Trophoblast cell (in vitro differentiated cells and primary cell): ENCODE measurements around the gene LSM3.
A peak's percentile ranks its signal among the peaks of the same experiment; 100 is the strongest.

Experiments used
- DNase-seq, 2 donors: peaks; one replicate each; pipeline ENCODE4 v3.0.0-alpha.2; 2016
- H2AFZ ChIP-seq: 2 replicates; pipeline ENCODE4 v1.6.1; 2013; ENCODE audit warnings: low read length, moderate library complexity, mild to moderate bottlenecking; ENCODE audit not compliant: insufficient read depth, poor library complexity
- H2AK5ac ChIP-seq: 2 replicates; pipeline ENCODE4 v1.6.1; 2013; ENCODE audit warnings: mild to moderate bottlenecking, low read length
- H2BK120ac ChIP-seq: 2 replicates; pipeline ENCODE4 v1.6.1; 2013; ENCODE audit warnings: low read length, mild to moderate bottlenecking, moderate library complexity; ENCODE audit not compliant: insufficient read depth, poor library complexity
- H2BK12ac ChIP-seq: 2 replicates; pipeline ENCODE4 v1.6.1; 2013; ENCODE audit warnings: mild to moderate bottlenecking, low read length, moderate library complexity
- H2BK5ac ChIP-seq: 2 replicates; pipeline ENCODE4 v1.6.1; 2013; ENCODE audit warnings: low read length, low read depth, moderate library complexity, mild to moderate bottlenecking; ENCODE audit not compliant: poor library complexity
- H3K14ac ChIP-seq: 2 replicates; pipeline ENCODE4 v1.6.1; 2013; ENCODE audit warnings: mild to moderate bottlenecking, low read length
- H3K18ac ChIP-seq: 2 replicates; pipeline ENCODE4 v1.6.1; 2013; ENCODE audit warnings: mild to moderate bottlenecking, low read length
- H3K23ac ChIP-seq: 2 replicates; pipeline ENCODE4 v1.6.1; 2013; ENCODE audit warnings: low read length
- H3K27ac ChIP-seq: 2 replicates; pipeline ENCODE4 v1.5.1; 2013; ENCODE audit warnings: low read depth, mild to moderate bottlenecking, inconsistent platforms, low read length, moderate library complexity
- H3K27me3 ChIP-seq: 2 replicates; pipeline ENCODE4 v1.6.1; 2013; ENCODE audit warnings: inconsistent platforms, mild to moderate bottlenecking, low read length, moderate library complexity; ENCODE audit not compliant: insufficient read depth
- H3K36me3 ChIP-seq, 2 experiments: 1 replicate in 1 of 2; 2 replicates in 1 of 2; pipeline ENCODE4 v1.6.1; 2013; ENCODE audit warnings: low read length in 2 of 2, mild to moderate bottlenecking in 2 of 2, moderate library complexity in 1 of 2; ENCODE audit not compliant: insufficient read depth in 2 of 2, control insufficient read depth in 1 of 2
- H3K4ac ChIP-seq: 2 replicates; pipeline ENCODE4 v1.6.1; 2013; ENCODE audit warnings: low read depth, mild to moderate bottlenecking, low read length, moderate library complexity
- H3K4me1 ChIP-seq, 2 experiments: 1 replicate in 1 of 2; 2 replicates in 1 of 2; pipeline ENCODE4 v1.6.1; 2013; ENCODE audit warnings: low read length in 2 of 2, mild to moderate bottlenecking in 2 of 2, moderate library complexity in 1 of 2; ENCODE audit not compliant: insufficient read depth in 2 of 2, control insufficient read depth in 1 of 2
- H3K4me2 ChIP-seq: 2 replicates; pipeline ENCODE4 v1.6.1; 2013; ENCODE audit warnings: inconsistent platforms, mild to moderate bottlenecking, low read length, moderate library complexity
- H3K4me3 ChIP-seq: 2 replicates; pipeline ENCODE4 v1.5.1; 2013; ENCODE audit warnings: mild to moderate bottlenecking, low read depth, low read length, inconsistent platforms
- H3K79me1 ChIP-seq: one replicate; pipeline ENCODE4 v1.6.1; 2013; ENCODE audit warnings: low read length
- H3K79me2 ChIP-seq: 2 replicates; pipeline ENCODE4 v1.6.1; 2013; ENCODE audit warnings: low read length, mild to moderate bottlenecking; ENCODE audit not compliant: control insufficient read depth, insufficient read depth, poor library complexity
- H3K9ac ChIP-seq: 2 replicates; pipeline ENCODE4 v1.6.1; 2013; ENCODE audit warnings: mild to moderate bottlenecking, low read length
- H3K9me3 ChIP-seq: 2 replicates; pipeline ENCODE4 v1.6.1; 2013; ENCODE audit warnings: low read depth, mild to moderate bottlenecking, control low read depth, inconsistent platforms, low read length; ENCODE audit not compliant: insufficient read depth
- H4K12ac ChIP-seq: 2 replicates; pipeline ENCODE4 v1.6.1; 2013; ENCODE audit warnings: low read depth, mild to moderate bottlenecking, low read length, moderate library complexity
- H4K8ac ChIP-seq: 2 replicates; pipeline ENCODE4 v1.6.1; 2013; ENCODE audit warnings: low read depth, mild to moderate bottlenecking, low read length, moderate library complexity
- H4K91ac ChIP-seq: one replicate; pipeline ENCODE4 v1.6.1; 2013; ENCODE audit warnings: low read depth, mild to moderate bottlenecking, low read length, moderate library complexity
- WGBS: extraction: QIAGEN DNeasy Blood & Tissue Kit; methylation state at CpG from one replicate; pipeline ENCODE4 v1.1.7; 2013; ENCODE audit warnings: missing lambda C conversion rate; ENCODE audit not compliant: insufficient read length, insufficient coverage; ENCODE audit errors: extremely low coverage; 5-methylcytosine and 5-hydroxymethylcytosine counted together

Gene LSM3

DNA sequence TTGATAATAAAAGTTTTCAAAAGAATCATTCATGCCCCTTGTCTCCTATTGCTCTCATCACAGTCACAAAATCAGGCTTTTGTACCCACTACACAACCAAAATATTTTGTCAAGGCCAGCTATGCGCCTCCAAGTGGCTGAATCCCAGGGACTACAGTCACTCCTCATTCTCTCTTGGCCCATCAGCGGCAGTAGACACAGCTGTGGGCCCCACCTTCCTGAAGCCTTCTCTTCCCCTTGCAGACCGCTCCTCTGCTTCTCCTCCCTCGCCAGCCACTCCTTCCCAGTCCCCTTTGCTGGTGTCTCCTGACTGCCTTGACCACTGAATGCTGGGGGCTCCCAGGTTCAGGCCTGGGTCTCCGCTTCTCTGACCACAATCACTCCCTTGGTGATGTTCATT lies 52.1 kb downstream of the LSM3 start:
- Histone ChIP-seq H3K4ac (peak overlapping the region; percentile 56), H3K79me2 (peaks cover 4% of the 10 kb centered on the region), H2BK12ac (peak overlapping the region; percentile 96), H3K4me2 (no peak overlapping the region), H3K9me3 (no peaks in the 10 kb centered on the region), H2BK120ac (peak overlapping the region; percentile 96), H2BK5ac (peak overlapping the region; percentile 93), H3K9ac (no peak overlapping the region), H2AFZ (no peak overlapping the region), H3K14ac (peak overlapping the region; percentile 87), H4K91ac (peak overlapping the region; percentile 99), H3K23ac (no peak overlapping the region), H3K4me3 (no peak overlapping the region), H3K27me3 (no peaks in the 10 kb centered on the region), H3K36me3 (no peaks in the 10 kb centered on the region), H3K27ac (peak overlapping the region; percentile 86), H3K79me1 (peaks cover 61% of the 10 kb centered on the region), H3K18ac (peak overlapping the region; percentile 79), H4K12ac (peak overlapping the region; percentile 31), H4K8ac (peak overlapping the region; percentile 66), H3K4me1 (peaks cover 33 to 52% of the 10 kb centered on the region in 2 experiments), H2AK5ac (peak overlapping the region; percentile 80)
- DNase-seq = no peak
- no CpG with 5 or more reads among the region's 5 CpGs for WGBS

DNA sequence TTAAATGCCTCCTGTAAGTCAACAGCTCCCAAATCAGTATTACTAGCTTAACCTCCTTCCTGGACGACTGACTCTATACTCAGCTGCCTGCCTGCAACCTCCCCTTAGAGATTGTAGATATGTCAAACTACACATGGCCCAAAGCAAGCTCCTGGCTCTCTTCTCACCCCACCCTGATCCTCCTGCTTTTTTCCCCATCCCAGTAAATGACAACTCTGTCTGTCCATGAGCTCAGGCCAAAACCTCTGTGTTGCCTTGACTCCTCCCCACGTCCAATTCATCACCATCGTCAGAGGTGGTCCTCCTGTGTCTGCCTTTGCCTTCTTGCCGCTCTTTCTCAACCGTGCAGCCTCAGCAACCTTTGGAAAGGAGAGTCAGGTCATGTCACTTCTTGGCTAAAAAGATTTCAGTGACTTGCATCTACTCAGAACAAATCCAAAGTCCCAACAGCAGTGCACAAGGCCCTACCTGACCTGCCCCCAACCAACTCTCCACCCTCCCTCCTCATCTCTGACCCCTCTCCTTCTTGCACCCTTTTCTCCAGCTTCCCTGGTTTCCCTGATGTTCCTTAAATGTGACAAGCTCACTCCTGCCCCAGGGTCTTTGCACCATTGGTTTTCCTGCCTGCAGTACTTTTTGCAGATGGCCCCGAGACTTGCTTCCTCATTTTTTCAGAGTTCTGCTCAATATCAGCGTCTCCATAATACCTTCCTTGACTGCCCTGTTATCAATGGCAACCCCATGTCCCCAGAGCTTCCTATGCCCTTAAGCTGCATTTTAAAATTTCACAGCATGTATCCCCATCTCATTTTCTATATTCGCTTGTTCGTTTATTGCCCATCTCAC lies 52.8 kb downstream of the LSM3 start:
- no peak overlapping the region for H4K12ac ChIP-seq
- H3K27me3 ChIP-seq = no peaks in the 10 kb centered on the region
- no peak overlapping the region for H3K23ac ChIP-seq
- H3K79me2 ChIP-seq = peaks cover 4% of the 10 kb centered on the region
- no peaks in the 10 kb centered on the region for H3K36me3 ChIP-seq
- H3K4me3 ChIP-seq = no peak overlapping the region
- peak overlapping the region; percentile 80 for H2AK5ac ChIP-seq
- H2AFZ ChIP-seq = peak overlapping the region; percentile 3
- no peak overlapping the region for H3K9ac ChIP-seq
- peak overlapping the region; percentile 66 for H4K8ac ChIP-seq
- peak overlapping the region; percentile 79 for H3K18ac ChIP-seq
- peak overlapping the region; percentile 87 for H3K14ac ChIP-seq
- WGBS = no CpG with 5 or more reads among the region's 9 CpGs
- H3K27ac ChIP-seq = peak overlapping the region; percentile 86
- peak overlapping the region; percentile 93 for H2BK5ac ChIP-seq
- H3K4ac ChIP-seq = peak overlapping the region; percentile 56
- H3K4me1 ChIP-seq = peaks cover 36 to 51% of the 10 kb centered on the region in 2 experiments
- no peak overlapping the region for H3K4me2 ChIP-seq
- H2BK12ac ChIP-seq = peak overlapping the region; percentile 96
- H3K9me3 ChIP-seq = peaks cover 3% of the 10 kb centered on the region
- peak overlapping the region; percentile 96 for H2BK120ac ChIP-seq
- peaks cover 58% of the 10 kb centered on the region for H3K79me1 ChIP-seq
- no peak for DNase-seq
- H4K91ac ChIP-seq = peak overlapping the region; percentile 99

DNA sequence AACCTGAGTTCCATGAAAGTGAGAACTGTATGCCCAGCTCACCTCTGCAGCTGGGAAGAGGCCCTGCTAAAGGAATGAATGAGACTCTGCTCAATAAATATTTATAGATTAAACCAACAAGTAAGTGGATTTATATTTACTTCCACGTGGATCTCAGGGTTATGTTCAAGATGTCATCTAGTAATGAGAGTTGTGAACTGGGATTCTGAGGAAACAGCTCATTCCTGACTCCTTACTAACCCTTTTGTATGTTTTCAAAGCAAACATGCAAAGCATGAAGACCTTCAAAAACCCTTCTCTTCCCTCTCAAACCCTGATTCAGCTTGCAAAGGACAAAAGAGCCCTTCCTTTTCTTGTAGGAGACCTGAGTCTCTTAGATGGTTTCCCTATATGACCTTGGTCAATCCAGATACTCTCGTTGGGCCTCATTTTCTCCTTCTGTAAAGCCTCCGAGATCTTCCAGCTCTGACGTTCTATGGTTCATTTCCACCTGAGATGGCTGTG lies 53.4 kb downstream of the LSM3 start:
- Histone ChIP-seq H2BK12ac (peak overlapping the region; percentile 96), H3K18ac (peak overlapping the region; percentile 0), H3K14ac (peak overlapping the region; percentile 87), H3K36me3 (no peaks in the 10 kb centered on the region), H3K9ac (no peak overlapping the region), H4K8ac (peak overlapping the region; percentile 35), H3K9me3 (peaks cover 3% of the 10 kb centered on the region), H3K4me2 (no peak overlapping the region), H2AFZ (no peak overlapping the region), H2BK120ac (peak overlapping the region; percentile 96), H3K4me3 (no peak overlapping the region), H3K27me3 (no peaks in the 10 kb centered on the region), H3K4ac (peak overlapping the region; percentile 11), H4K12ac (no peak overlapping the region), H3K23ac (no peak overlapping the region), H2BK5ac (peak overlapping the region; percentile 93), H3K79me1 (peaks cover 53% of the 10 kb centered on the region), H3K27ac (peak overlapping the region; percentile 86), H3K79me2 (peaks cover 2% of the 10 kb centered on the region), H4K91ac (peak overlapping the region; percentile 99), H3K4me1 (peaks cover 33 to 47% of the 10 kb centered on the region in 2 experiments), H2AK5ac (peak overlapping the region; percentile 35)
- no CpG with 5 or more reads among the region's 4 CpGs for WGBS
- peak; percentile 6 to 72 for DNase-seq

DNA sequence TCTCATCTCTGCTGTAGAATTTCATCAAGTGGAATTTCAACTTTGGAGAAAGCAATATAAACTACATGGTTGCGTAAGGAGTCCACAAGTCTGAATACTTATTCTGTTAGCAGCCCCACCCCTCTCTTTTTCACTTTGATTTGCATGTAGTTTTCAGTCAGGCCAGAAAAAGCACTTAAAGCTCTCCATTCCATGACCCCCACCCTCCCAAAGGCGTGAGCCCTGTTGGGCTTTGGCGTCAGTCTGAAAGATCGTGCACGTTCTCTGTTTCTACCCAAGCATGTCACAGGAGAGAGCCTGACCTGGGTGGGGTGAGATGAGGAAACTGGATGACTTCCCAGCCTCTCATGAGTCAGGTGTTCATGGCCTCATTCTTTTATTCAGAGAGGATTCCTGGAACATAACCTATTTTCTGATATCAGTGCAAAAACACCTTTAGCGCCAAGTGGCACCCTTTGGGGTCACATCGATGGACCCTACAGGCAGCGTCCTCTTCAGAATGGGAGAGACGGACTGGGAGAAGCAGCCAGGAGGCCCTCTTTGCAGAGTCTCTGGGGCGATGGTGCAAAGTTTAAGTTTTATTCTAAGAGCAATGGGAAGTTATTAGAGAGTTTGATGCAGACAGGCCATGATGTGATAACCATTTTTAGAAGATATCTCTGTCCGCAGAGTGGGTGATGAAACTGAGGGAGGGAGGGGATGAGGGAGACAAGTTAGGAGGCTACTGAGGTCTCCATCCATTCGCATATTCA lies 55.8 kb downstream of the LSM3 start:
- Histone ChIP-seq H3K27ac (no peak overlapping the region), H4K12ac (no peak overlapping the region), H3K4me3 (no peak overlapping the region), H3K79me1 (peaks cover 36% of the 10 kb centered on the region), H4K91ac (peak overlapping the region; percentile 50), H4K8ac (no peak overlapping the region), H3K9ac (no peak overlapping the region), H3K9me3 (peaks cover 3% of the 10 kb centered on the region), H3K27me3 (no peaks in the 10 kb centered on the region), H2BK5ac (peak overlapping the region; percentile 6), H3K4ac (no peak overlapping the region), H2BK12ac (peak overlapping the region; percentile 38), H2AFZ (no peak overlapping the region), H3K23ac (no peak overlapping the region), H2AK5ac (no peak overlapping the region), H3K79me2 (no peaks in the 10 kb centered on the region), H3K14ac (no peak overlapping the region), H3K4me1 (peaks cover 28 to 36% of the 10 kb centered on the region in 2 experiments), H3K18ac (no peak overlapping the region), H2BK120ac (no peak overlapping the region), H3K4me2 (no peak overlapping the region), H3K36me3 (no peaks in the 10 kb centered on the region)
- no peak for DNase-seq
- WGBS = no CpG with 5 or more reads among the region's 12 CpGs
